Islet of Langerhans (tissue), 1 donor: ENCODE results near the gene IL17RB.

Experiments
- FAIRE-seq: peaks from one replicate; lab custom pipeline; 2011; peaks lifted over from hg19 to GRCh38; lab: Jason Lieb, UNC

The IL17RB gene, protein sequence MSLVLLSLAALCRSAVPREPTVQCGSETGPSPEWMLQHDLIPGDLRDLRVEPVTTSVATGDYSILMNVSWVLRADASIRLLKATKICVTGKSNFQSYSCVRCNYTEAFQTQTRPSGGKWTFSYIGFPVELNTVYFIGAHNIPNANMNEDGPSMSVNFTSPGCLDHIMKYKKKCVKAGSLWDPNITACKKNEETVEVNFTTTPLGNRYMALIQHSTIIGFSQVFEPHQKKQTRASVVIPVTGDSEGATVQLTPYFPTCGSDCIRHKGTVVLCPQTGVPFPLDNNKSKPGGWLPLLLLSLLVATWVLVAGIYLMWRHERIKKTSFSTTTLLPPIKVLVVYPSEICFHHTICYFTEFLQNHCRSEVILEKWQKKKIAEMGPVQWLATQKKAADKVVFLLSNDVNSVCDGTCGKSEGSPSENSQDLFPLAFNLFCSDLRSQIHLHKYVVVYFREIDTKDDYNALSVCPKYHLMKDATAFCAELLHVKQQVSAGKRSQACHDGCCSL

GRCh38 chr3:53846134-53846850 lies at the start of gene IL17RB, which contains the start of gene CHDH:
IL17RB (plus strand) TSS chr3:53846568; CDS start chr3:53846589, 21 bp downstream.
CHDH (minus strand) TSS chr3:53846419; CDS start chr3:53824008, 22,411 bp downstream.
- no peak for FAIRE-seq

- no peak for FAIRE-seq
Observed at GRCh38 chr3:53798144-53798543, 48.2 kb upstream of the IL17RB start.

GRCh38 chr3:53799338-53799865 lies 47.0 kb upstream of the IL17RB start:
- FAIRE-seq, result no peak

DNA sequence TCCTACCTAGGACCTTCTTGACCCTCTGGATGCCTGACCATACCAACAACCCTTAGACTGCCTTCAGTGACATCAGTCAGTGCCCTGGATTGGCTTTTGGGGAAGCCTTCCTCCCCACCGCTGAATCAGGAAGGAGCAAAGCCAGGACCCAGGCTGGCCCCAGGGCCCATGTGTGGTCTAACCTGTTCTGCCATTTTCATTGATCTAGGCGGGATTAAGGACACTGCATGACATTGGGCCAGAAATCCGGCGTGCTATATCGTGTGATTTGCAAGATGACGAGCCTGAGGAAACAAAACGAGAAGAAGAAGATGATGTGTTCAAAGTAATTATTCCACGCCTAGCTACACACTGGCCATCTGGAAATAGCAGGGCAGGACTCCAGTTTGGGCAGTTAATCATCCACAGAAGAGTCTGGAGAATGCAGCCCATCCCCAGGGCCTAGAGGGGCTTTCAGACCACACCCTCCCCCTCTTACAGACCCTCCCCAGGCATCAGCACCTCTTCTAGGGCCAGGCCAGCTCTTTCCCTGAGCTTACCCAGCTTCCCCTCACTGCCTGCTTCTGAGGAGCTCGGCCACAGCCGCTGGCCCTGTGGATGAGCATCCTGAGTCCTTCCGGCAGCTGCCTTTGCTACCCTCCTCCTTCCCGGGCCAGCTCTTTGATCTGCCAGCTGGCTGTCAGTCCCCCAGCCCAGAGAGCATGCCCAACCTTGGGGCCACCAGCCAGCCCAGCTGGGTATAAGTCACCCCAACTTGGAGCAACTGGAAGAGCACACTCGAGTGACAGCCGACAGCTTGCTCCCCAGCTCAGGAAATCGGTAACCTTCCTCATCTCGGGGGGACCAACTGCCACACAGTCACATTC lies 46.1 kb upstream of the IL17RB start:
- FAIRE-seq, result no peak

DNA sequence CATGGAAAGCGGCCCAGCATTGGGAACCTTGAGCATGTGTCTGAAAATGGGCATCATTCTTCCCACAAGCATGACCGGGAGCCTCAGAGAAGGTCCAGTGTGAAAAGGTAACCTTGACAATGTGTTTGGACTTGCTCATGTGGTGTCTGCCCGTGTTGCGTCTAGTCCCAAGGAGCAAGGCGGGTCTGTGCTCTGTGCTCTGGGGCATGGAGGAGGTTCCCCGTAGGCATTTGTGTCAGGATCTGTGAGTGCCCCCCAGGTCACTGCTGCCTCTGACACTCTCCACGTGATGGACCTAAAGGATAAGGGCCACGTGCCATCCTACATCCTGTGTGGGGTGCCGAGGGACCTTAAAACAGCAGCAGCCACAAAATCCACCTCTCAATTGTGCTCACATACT lies 45.0 kb upstream of the IL17RB start:
- no peak for FAIRE-seq

- no peak for FAIRE-seq
Observed at GRCh38 chr3:53802256-53802880, 44.0 kb upstream of the IL17RB start.

- FAIRE-seq, result no peak
Observed at GRCh38 chr3:53803124-53803815, 43.1 kb upstream of the IL17RB start.

DNA sequence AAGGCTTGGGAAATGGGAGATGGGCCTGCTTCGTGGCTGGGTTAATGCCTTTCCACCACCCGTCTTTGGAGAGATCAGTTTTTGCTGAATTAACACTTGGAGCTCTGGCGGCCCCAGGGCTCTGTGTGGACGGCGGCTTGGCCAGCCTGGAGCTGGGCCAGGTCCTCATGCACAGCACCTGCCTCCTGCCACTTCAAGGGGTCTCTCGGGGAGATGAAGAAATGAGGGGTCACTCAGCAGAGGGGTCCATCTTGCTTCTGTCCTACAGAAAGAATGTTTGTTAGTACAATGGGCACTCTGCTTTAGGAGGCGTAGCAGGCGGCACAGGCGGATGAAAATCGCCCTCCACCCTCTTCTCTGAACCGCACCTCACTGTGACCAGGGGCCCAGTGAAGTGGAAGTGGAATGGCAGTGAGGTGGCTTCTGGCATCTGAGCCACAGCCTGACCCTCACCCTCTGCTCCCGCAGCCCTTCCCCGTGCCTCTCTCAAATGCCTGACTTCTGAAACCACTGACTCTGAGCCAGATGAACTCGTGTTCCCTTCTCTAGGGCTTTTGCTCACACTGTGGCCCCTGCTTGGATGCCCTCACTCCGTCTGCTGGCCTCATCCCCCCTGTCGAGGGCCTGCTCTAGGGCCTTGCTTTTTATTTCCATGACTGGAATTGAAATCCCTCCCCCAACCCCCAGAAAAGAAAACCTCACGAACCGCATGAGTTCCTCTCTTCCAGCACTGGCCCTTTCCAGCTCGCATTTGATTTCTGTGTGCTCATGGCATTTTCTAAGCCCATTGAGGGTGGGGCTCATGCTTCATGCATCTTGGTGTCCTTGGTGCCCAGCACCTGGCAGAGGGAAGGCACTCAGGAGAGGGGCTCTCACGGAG lies 42.3 kb upstream of the IL17RB start:
- FAIRE-seq, result no peak

DNA sequence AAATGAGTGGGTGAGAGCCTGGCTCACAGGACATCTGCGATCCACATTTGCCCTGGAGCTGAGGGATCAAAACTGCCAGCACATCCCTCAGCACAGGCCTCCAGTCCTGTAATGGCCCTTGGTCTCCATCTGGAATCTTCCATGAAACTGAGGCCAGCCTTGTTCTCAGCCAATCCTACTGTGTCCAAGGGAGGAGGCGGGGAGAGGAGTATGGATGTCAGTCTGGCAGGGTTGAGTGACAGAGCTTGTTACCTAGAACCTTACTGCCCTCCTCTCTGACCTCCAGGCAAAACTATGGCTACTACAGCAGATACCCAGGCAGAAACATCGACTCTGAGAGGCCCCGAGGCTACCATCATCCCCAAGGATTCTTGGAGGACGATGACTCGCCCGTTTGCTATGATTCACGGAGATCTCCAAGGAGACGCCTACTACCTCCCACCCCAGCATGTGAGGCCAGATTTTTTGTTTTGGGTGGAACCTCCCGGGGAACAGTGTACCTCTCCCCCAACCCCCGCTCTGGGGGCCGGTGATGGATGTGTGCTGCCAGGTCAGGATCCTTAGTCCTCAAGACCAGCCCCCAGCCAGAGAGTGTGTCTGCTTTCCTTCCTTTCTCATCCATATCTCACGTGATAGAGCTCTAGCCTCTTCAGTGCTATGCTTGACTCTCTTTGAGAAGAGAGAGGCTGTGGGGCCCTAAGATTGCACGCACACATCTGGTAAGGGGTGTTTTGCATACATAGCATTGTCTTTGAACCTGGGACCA lies 41.5 kb upstream of the IL17RB start:
- no peak for FAIRE-seq

GRCh38 chr3:53805463-53806159 lies 40.8 kb upstream of the IL17RB start:
- FAIRE-seq, result no peak

- peak; percentile 89 for FAIRE-seq
Observed at GRCh38 chr3:53806182-53807116, 39.9 kb upstream of the IL17RB start.

- no peak for FAIRE-seq
Observed at GRCh38 chr3:53807117-53807810, 39.1 kb upstream of the IL17RB start.

- no peak for FAIRE-seq
Observed at GRCh38 chr3:53808496-53808895, 37.9 kb upstream of the IL17RB start.

DNA sequence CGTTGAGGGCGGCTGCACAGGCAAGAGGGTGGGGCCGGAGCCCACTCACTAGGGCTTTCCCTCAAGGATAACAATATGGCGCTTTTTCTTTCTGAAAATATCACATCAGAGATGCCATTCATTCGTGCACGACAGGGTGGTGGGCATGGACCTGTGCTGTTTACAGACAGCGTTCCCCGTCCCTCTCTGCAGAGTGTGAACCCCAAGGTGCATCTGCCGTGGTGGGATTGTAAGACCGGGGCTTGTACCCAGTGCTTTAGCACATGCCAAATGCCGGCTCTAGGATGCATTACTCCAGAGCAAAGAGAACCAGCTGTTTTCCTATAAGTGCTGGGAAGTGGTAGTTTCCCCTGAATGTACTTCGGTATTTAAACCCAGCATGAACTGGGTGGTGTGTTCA lies 37.1 kb upstream of the IL17RB start:
- no peak for FAIRE-seq

- no peak for FAIRE-seq
Observed at GRCh38 chr3:53809764-53810400, 36.5 kb upstream of the IL17RB start.
